GM19035 (cell line): ENCODE data around the gene MICAL2.

ENCODE experiments used
- ATAC-seq: cut with Tn5 transposase; IDR thresholded peaks from one replicate; pipeline ENCODE4 v1.9.1; 2021; ENCODE audit not compliant: unreplicated experiment

Gene MICAL2

GRCh38 chr11:12269446-12270214 lies 159.2 kb downstream of the MICAL2 start:
- no peak for ATAC-seq

- ATAC-seq = no peak
Observed at GRCh38 chr11:12270215-12270797, 159.9 kb downstream of the MICAL2 start.

GRCh38 chr11:12270817-12271216 lies 160.4 kb downstream of the MICAL2 start:
- no peak for ATAC-seq

- no peak for ATAC-seq
Observed at GRCh38 chr11:12271241-12271640, 160.9 kb downstream of the MICAL2 start.

GRCh38 chr11:12271826-12272366 lies 161.5 kb downstream of the MICAL2 start:
- ATAC-seq = no peak

- ATAC-seq = no peak
Observed at GRCh38 chr11:12272821-12273617, 162.6 kb downstream of the MICAL2 start.

GRCh38 chr11:12273618-12273995 lies 163.2 kb downstream of the MICAL2 start:
- ATAC-seq = no peak

GRCh38 chr11:12274056-12274455 lies 163.7 kb downstream of the MICAL2 start:
- no peak for ATAC-seq

GRCh38 chr11:12274558-12275197 lies 164.3 kb downstream of the MICAL2 start:
- no peak for ATAC-seq

GRCh38 chr11:12275818-12276217 lies 165.4 kb downstream of the MICAL2 start:
- ATAC-seq = no peak

- ATAC-seq = no peak
Observed at GRCh38 chr11:12276356-12276755, 166.0 kb downstream of the MICAL2 start.

- no peak for ATAC-seq
Observed at GRCh38 chr11:12276831-12277475, 166.6 kb downstream of the MICAL2 start.

- ATAC-seq = no peak
Observed at GRCh38 chr11:12278766-12279671, 168.6 kb downstream of the MICAL2 start.

- ATAC-seq = no peak
Observed at GRCh38 chr11:12279672-12280108, 169.3 kb downstream of the MICAL2 start.

GRCh38 chr11:12280199-12280837 lies 169.9 kb downstream of the MICAL2 start:
- ATAC-seq = no peak

- ATAC-seq = no peak
Observed at GRCh38 chr11:12280838-12281565, 170.6 kb downstream of the MICAL2 start.

GRCh38 chr11:12281571-12282478 lies 171.4 kb downstream of the MICAL2 start:
- peak; percentile 70 for ATAC-seq
